SK-N-MC (cell line): ENCODE measurements around the gene PTPRN2.

Experiments
- DNase-seq: peaks from one replicate; pipeline ENCODE4 v3.0.0-alpha.2; 2011; ENCODE audit warnings: low read depth, low spot score
- H3K27ac ChIP-seq: fragments of 200-600 bp; sonication (generic); 2 replicates; pipeline ENCODE4 v1.5.1; 2016; ENCODE audit warnings: mixed run types
- H3K36me3 ChIP-seq: fragments of 200-600 bp; sonication (generic); 2 replicates; pipeline ENCODE4 v1.6.1; 2017; ENCODE audit warnings: antibody characterized with exemption, low read length, mixed read lengths; ENCODE audit not compliant: insufficient read depth
- H3K4me3 ChIP-seq: fragments of 200-600 bp; sonication (generic); 2 replicates; pipeline ENCODE4 v1.5.1; 2016
- H3K9ac ChIP-seq: fragments of 200-600 bp; sonication (generic); 2 replicates; pipeline ENCODE4 v1.8.0; 2017; ENCODE audit warnings: mixed run types, mixed read lengths; ENCODE audit not compliant: insufficient read length
- H3K9me3 ChIP-seq: fragments of 200-600 bp; sonication (generic); 2 replicates; pipeline ENCODE4 v1.6.1; 2017; ENCODE audit warnings: low read depth, mild to moderate bottlenecking, antibody characterized with exemption, low read length, moderate library complexity, mixed read lengths
- EZH2 ChIP-seq: fragments of 200-600 bp; sonication (generic); IDR thresholded peaks from one replicate; pipeline ENCODE4 v1.6.1; 2017; ENCODE audit warnings: antibody characterized with exemption
- FOXP2 ChIP-seq: optimal IDR thresholded peaks from 2 replicates; pipeline ENCODE3; 2011; ENCODE audit warnings: mild to moderate bottlenecking, moderate library complexity; ENCODE audit not compliant: insufficient read depth; ENCODE audit errors: extremely low read length, control extremely low read depth
- POLR2AphosphoS5 ChIP-seq: IDR thresholded peaks from 2 replicates; pipeline ENCODE4 v1.6.1; 2012; ENCODE audit warnings: mild to moderate bottlenecking, low read depth, low read length, borderline replicate concordance

The PTPRN2 gene

GRCh38 chr7:158129037-158130022 lies 458.3 kb downstream of the PTPRN2 start:
- H3K9ac ChIP-seq: no peak overlapping the region
- no peaks in the 10 kb centered on the region for H3K9me3 ChIP-seq
- DNase-seq: no peak
- no peak overlapping the region for H3K27ac ChIP-seq
- no peaks in the 10 kb centered on the region for H3K36me3 ChIP-seq
- H3K4me3 ChIP-seq: no peak overlapping the region
- TF ChIP-seq POLR2AphosphoS5: no peak

GRCh38 chr7:158128572-158128971 lies 459.1 kb downstream of the PTPRN2 start:
- TF ChIP-seq EZH2: no peak
- TF ChIP-seq POLR2AphosphoS5: no peak
- no peak for TF ChIP-seq FOXP2
- no peak overlapping the region for H3K27ac ChIP-seq
- H3K36me3 ChIP-seq: no peaks in the 10 kb centered on the region
- no peak overlapping the region for H3K4me3 ChIP-seq
- no peaks in the 10 kb centered on the region for H3K9me3 ChIP-seq
- no peak overlapping the region for H3K9ac ChIP-seq
- no peak for DNase-seq

- no peak overlapping the region for H3K27ac ChIP-seq
- TF ChIP-seq EZH2: no peak
- no peak for TF ChIP-seq POLR2AphosphoS5
- TF ChIP-seq FOXP2: no peak
- no peak for DNase-seq
- H3K36me3 ChIP-seq: no peaks in the 10 kb centered on the region
- H3K9me3 ChIP-seq: no peaks in the 10 kb centered on the region
- H3K9ac ChIP-seq: no peak overlapping the region
- H3K4me3 ChIP-seq: no peak overlapping the region
Observed at GRCh38 chr7:158127241-158127640, 460.4 kb downstream of the PTPRN2 start.

GRCh38 chr7:158126661-158127060 lies 461.0 kb downstream of the PTPRN2 start:
- Histone ChIP-seq H3K36me3 (no peaks in the 10 kb centered on the region), H3K9me3 (no peaks in the 10 kb centered on the region)
- DNase-seq: no peak

GRCh38 chr7:158125721-158126120 lies 461.9 kb downstream of the PTPRN2 start:
- no peaks in the 10 kb centered on the region for H3K9me3 ChIP-seq
- DNase-seq: no peak
- H3K27ac ChIP-seq: no peak overlapping the region
- TF ChIP-seq POLR2AphosphoS5 (no peak), FOXP2 (no peak)
- H3K9ac ChIP-seq: no peak overlapping the region
- H3K4me3 ChIP-seq: no peak overlapping the region
- no peaks in the 10 kb centered on the region for H3K36me3 ChIP-seq

More at GRCh38 chr7:158126661-158127060, 461.0 kb downstream of the PTPRN2 start:
- TF ChIP-seq EZH2 (no peak), POLR2AphosphoS5 (no peak), FOXP2 (no peak)
- Histone ChIP-seq H3K4me3 (no peak overlapping the region), H3K27ac (no peak overlapping the region), H3K9ac (no peak overlapping the region)

GRCh38 chr7:158125091-158125490 lies 462.5 kb downstream of the PTPRN2 start:
- H3K27ac ChIP-seq: no peak overlapping the region
- TF ChIP-seq POLR2AphosphoS5 (no peak), FOXP2 (no peak), EZH2 (no peak)

GRCh38 chr7:158124671-158125079 lies 462.9 kb downstream of the PTPRN2 start:
- H3K36me3 ChIP-seq: no peaks in the 10 kb centered on the region
- no peak for TF ChIP-seq POLR2AphosphoS5
- TF ChIP-seq EZH2: no peak
- no peak for TF ChIP-seq FOXP2
- no peak for DNase-seq
- H3K9ac ChIP-seq: no peak overlapping the region
- no peaks in the 10 kb centered on the region for H3K9me3 ChIP-seq
- no peak overlapping the region for H3K27ac ChIP-seq
- no peak overlapping the region for H3K4me3 ChIP-seq

More at GRCh38 chr7:158125091-158125490, 462.5 kb downstream of the PTPRN2 start:
- H3K4me3 ChIP-seq: no peak overlapping the region
- H3K9ac ChIP-seq: no peak overlapping the region
- H3K9me3 ChIP-seq: no peaks in the 10 kb centered on the region
- H3K36me3 ChIP-seq: no peaks in the 10 kb centered on the region
- DNase-seq: no peak

- Histone ChIP-seq H3K4me3 (no peak overlapping the region), H3K36me3 (no peaks in the 10 kb centered on the region), H3K27ac (no peak overlapping the region), H3K9me3 (no peaks in the 10 kb centered on the region), H3K9ac (no peak overlapping the region)
- TF ChIP-seq FOXP2: no peak
- no peak for TF ChIP-seq EZH2
- TF ChIP-seq POLR2AphosphoS5: no peak
- DNase-seq: no peak
Observed at GRCh38 chr7:158123753-158124152, 463.9 kb downstream of the PTPRN2 start.
